Measurements from ENCODE around the gene KIF26B. TPM values are rescaled to one million over a fixed set of nuclear protein-coding genes. Genes with fewer than 3 reads are reported as not detected.

Gene KIF26B
- total RNA-seq, 4 donors from 2014 or later, result 0.20 to 0.79 (median 0.41) TPM; not detected in 1

GRCh38 chr1:245462161-245462560, 307.4 kb downstream of the KIF26B start:
- no peak for TF ChIP-seq POLR2AphosphoS5 (IDR thresholded peaks at IDR 0.05)
- Histone ChIP-seq H3K27ac (no peak overlapping the region), H3K27me3 (no peaks in the 10 kb centered on the region), H3K36me3 (no peaks in the 10 kb centered on the region), H3K4me1 (no peaks in the 10 kb centered on the region), H3K9me3 (no peaks in the 10 kb centered on the region), H3K4me3 (no peak overlapping the region)
- intact Hi-C loops (cut with DNase I; ENCODE audit: low total_unique reads) (no loop called here), in situ Hi-C loops (cut with MboI; ENCODE audit: low pct_ligation_motif_present in 1 of 4, low pct_unique_long_range_greater_than_20kb in 1 of 4, low sequenced_read_pairs in 3 of 4) (no loop called here)
- WGBS, 2 donors (ENCODE audit: low coverage in 1 of 2), result 63% methylated on average over 3 to 7 of the region's 7 CpGs
- no peak for DNase-seq

DNA sequence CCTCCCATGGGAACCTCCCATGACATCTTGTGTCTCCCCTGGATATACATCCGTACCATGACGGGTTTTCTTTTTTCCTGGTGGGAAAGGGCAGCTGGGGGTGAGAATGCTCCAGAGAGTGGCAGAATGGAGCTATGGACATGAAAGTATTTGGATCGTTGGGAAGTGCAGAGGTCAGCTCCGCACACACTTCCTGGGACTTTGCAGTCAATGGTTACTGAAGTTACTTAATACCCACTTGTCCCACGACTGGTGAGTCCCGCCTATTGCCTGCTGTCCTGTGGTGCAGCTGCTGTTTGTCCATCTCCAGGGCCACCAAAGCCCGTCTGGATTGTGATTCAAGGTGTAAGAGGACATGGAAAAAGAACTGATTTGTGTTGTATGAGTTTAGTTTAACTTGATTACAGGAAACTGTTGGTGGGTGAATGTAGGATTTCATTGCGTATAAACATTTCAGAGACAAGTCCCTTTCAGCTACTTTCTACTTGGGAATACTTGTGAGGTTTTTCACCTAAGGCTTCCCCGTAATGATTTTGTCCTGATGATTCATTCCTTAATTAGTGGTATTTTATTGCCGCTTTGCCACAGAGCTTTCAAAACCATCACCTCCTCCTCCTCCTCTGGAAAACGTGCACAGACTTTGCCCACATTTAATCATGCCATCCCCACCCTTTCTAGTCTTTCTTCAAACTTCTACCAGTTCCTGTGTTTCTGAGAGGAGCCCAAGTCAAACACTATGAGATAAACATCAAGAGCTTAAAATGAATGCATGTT, 308.8 kb downstream of the KIF26B start:
- no peaks in the 10 kb centered on the region for H3K4me1 ChIP-seq
- DNase-seq, result no peak
- no peak overlapping the region for H3K27ac ChIP-seq
- no peak overlapping the region for H3K4me3 ChIP-seq
- no peaks in the 10 kb centered on the region for H3K36me3 ChIP-seq
- 43 to 64% methylated on average over 4 to 11 of the region's 11 CpGs for WGBS, 2 donors (ENCODE audit: low coverage in 1 of 2)
- in situ Hi-C loops (cut with MboI; ENCODE audit: low pct_ligation_motif_present in 1 of 4, low pct_unique_long_range_greater_than_20kb in 1 of 4, low sequenced_read_pairs in 3 of 4), result no loop called here
- intact Hi-C loops (cut with DNase I; ENCODE audit: low total_unique reads), result no loop called here
- TF ChIP-seq EP300 (IDR thresholded peaks at IDR 0.05; ENCODE audit: low read depth), result no peak
- TF ChIP-seq CTCF (IDR thresholded peaks at IDR 0.05), result no peak
- TF ChIP-seq POLR2AphosphoS5 (IDR thresholded peaks at IDR 0.05), result no peak
- no peak for TF ChIP-seq POLR2A (IDR thresholded peaks at IDR 0.05)
- no peaks in the 10 kb centered on the region for H3K27me3 ChIP-seq
- H3K9me3 ChIP-seq, result no peaks in the 10 kb centered on the region

DNA sequence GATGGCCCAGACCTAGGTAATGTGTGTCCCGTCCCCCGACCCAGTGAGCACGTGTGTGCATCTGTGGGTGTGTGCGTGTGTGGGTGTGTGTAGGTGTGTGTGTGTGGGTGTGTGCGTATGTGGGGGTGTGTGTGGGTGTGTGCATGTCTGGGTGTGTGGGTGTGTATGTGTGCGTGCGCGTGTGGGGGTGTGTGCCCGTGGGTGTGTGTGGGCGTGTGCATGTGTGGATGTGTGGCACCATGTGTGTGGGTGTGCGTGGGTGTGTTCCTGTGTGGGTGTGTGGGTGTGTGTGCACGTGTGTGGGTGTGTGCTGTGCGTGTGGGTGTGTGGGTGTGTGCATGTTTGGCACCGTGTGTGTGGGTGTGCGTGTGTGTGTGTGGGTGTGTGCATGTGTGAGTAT, 309.5 kb downstream of the KIF26B start:
- in situ Hi-C loops (cut with MboI; ENCODE audit: low pct_ligation_motif_present in 1 of 4, low pct_unique_long_range_greater_than_20kb in 1 of 4, low sequenced_read_pairs in 3 of 4), result no loop called here

DNA sequence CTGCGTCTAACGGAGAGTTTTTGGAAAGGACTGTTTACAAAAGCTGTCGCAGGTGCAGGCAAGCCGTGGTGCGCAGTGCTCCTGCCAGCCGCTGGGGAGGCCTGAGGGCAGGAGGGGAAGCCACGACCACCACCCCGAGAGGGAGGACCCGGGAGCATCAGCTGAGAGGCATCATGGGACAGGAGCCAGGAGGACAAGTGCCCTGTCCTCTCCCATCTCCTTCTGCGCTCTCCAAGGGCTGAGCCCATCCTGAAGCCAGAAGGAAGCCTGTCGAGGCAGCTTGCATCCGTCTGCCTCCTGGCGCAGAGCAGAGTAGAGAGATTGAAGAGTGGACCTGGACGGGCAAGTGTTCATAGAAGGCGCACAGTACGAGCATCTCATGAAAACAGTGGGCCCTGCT, 310.9 kb downstream of the KIF26B start:
- in situ Hi-C loops (cut with MboI; ENCODE audit: low pct_ligation_motif_present in 1 of 4, low pct_unique_long_range_greater_than_20kb in 1 of 4, low sequenced_read_pairs in 3 of 4) (no loop called here), intact Hi-C loops (cut with DNase I; ENCODE audit: low total_unique reads) (no loop called here)
- DNase-seq, result no peak
- no peak for TF ChIP-seq POLR2AphosphoS5 (IDR thresholded peaks at IDR 0.05)
- TF ChIP-seq EP300 (IDR thresholded peaks at IDR 0.05; ENCODE audit: low read depth), result no peak
- no peak for TF ChIP-seq POLR2A (IDR thresholded peaks at IDR 0.05)
- no peak for TF ChIP-seq CTCF (IDR thresholded peaks at IDR 0.05)
- no peaks in the 10 kb centered on the region for H3K4me1 ChIP-seq
- H3K9me3 ChIP-seq, result no peaks in the 10 kb centered on the region
- 93 to 100% methylated on average over 2 to 16 of the region's 16 CpGs for WGBS, 2 donors (ENCODE audit: low coverage in 1 of 2)
- H3K27ac ChIP-seq, result no peak overlapping the region
- no peak overlapping the region for H3K4me3 ChIP-seq
- H3K36me3 ChIP-seq, result no peaks in the 10 kb centered on the region
- H3K27me3 ChIP-seq, result no peaks in the 10 kb centered on the region

More for the DNA sequence above, 309.5 kb downstream of the KIF26B start:
- no peak for TF ChIP-seq POLR2AphosphoS5 (IDR thresholded peaks at IDR 0.05)
- no peak for TF ChIP-seq CTCF (IDR thresholded peaks at IDR 0.05)
- TF ChIP-seq EP300 (IDR thresholded peaks at IDR 0.05; ENCODE audit: low read depth), result no peak
- no peak for TF ChIP-seq POLR2A (IDR thresholded peaks at IDR 0.05)
- 75 to 78% methylated on average over 4 to 15 of the region's 15 CpGs for WGBS, 2 donors (ENCODE audit: low coverage in 1 of 2)
- Histone ChIP-seq H3K36me3 (no peaks in the 10 kb centered on the region), H3K27ac (no peak overlapping the region), H3K9me3 (no peaks in the 10 kb centered on the region), H3K4me1 (no peaks in the 10 kb centered on the region), H3K27me3 (no peaks in the 10 kb centered on the region), H3K4me3 (no peak overlapping the region)
- no peak for DNase-seq
- intact Hi-C loops (cut with DNase I; ENCODE audit: low total_unique reads), result no loop called here

Data from transverse colon (tissue), 4 donors.